Thoracic aorta (tissue), 2 donors: ENCODE results near the gene INIP. TPM values are rescaled to one million over a fixed set of nuclear protein-coding genes. Genes with fewer than 3 reads are reported as not detected.

Experiments used
- ATAC-seq: fragments of 150-250 bp; one replicate; pipeline ENCODE4 v1.8.0; 2017; ENCODE audit warnings: low read depth; ENCODE audit not compliant: insufficient number of reproducible peaks, low FRiP score
- DNase-seq: peaks from one replicate; pipeline ENCODE4 v3.0.0-alpha.2; 2020; ENCODE audit warnings: low spot score
- H3K27ac ChIP-seq, 2 donors: fragments of 200-600 bp; sonication (generic); 1 replicate in 1 of 2; 2 replicates in 1 of 2; pipeline ENCODE4 v1.5.1; 2016; ENCODE audit warnings: mild to moderate bottlenecking in 2 of 2, moderate library complexity in 2 of 2
- H3K27me3 ChIP-seq: fragments of 200-600 bp; sonication (generic); replicated peaks from 2 replicates; pipeline ENCODE4 v1.6.0; 2016; ENCODE audit warnings: mild to moderate bottlenecking; ENCODE audit not compliant: insufficient read depth
- H3K36me3 ChIP-seq: fragments of 200-600 bp; sonication (generic); one replicate; pipeline ENCODE4 v1.5.1; 2016
- H3K4me1 ChIP-seq, 2 donors: fragments of 200-600 bp; sonication (generic); 1 replicate in 1 of 2; 2 replicates in 1 of 2; pipeline versions ENCODE4 v1.5.1 to v1.6.0; 2016; ENCODE audit warnings: low read depth in 2 of 2, mild to moderate bottlenecking in 1 of 2; ENCODE audit not compliant: control insufficient read depth in 1 of 2
- H3K4me3 ChIP-seq: fragments of 200-600 bp; sonication (generic); 2 replicates; pipeline ENCODE4 v1.5.1; 2016; ENCODE audit warnings: mild to moderate bottlenecking
- H3K9me3 ChIP-seq: fragments of 200-600 bp; sonication (generic); 2 replicates; pipeline ENCODE4 v1.5.1; 2016
- CTCF ChIP-seq: fragments of 200-600 bp; sonication (generic); IDR thresholded peaks from one replicate; pipeline ENCODE4 v1.5.1; 2019; ENCODE audit warnings: antibody characterized with exemption
- total RNA-seq, 2 donors: library from RNA; depleted of rRNA; stranded (reverse); fragments of >200 nt; gene quantifications; one replicate each; pipeline versions ENCODE4 v1.1.0 to v1.2.3, GENCODE V29; 2016

Gene INIP
- total RNA-seq, 2 donors from 2014 or later, result 16.1 to 21.6 TPM

- Histone ChIP-seq H3K4me1 (no peaks in the 10 kb centered on the region), H3K9me3 (no peaks in the 10 kb centered on the region), H3K36me3 (no peaks in the 10 kb centered on the region), H3K27ac (no peak overlapping the region), H3K4me3 (no peak overlapping the region), H3K27me3 (no peaks in the 10 kb centered on the region)
- ATAC-seq, result no peak
- no peak for TF ChIP-seq CTCF
- DNase-seq, result no peak
These were observed 46.8 kb downstream of the INIP start for GRCh38 chr9:112670991-112671625.

GRCh38 chr9:112669326-112669725, 48.6 kb downstream of the INIP start:
- Histone ChIP-seq H3K27ac (no peak overlapping the region), H3K4me1 (no peaks in the 10 kb centered on the region), H3K36me3 (no peaks in the 10 kb centered on the region), H3K9me3 (no peaks in the 10 kb centered on the region), H3K4me3 (no peak overlapping the region), H3K27me3 (no peaks in the 10 kb centered on the region)
- no peak for ATAC-seq
- TF ChIP-seq CTCF, result no peak
- DNase-seq, result no peak

DNA sequence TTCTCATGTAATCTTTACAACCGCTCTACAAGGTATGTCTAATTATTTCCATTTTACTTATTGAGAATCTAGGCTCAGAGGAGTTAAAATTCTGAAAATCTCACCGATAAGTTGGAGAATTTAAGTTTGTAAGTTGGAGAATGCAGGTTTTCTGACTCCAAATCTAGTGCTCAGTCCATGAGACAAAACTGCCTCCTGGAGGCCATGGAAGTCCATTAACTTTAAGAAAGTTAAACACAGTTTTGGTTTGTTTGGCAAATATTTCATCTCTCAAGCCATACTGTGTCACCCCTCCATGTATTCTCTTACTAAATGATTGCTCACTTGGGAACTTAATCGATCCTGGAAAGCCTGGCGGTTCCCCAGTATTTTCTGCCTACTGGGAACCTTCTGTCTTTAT, 52.6 kb downstream of the INIP start:
- Histone ChIP-seq H3K36me3 (no peaks in the 10 kb centered on the region), H3K27me3 (no peaks in the 10 kb centered on the region), H3K27ac (no peak overlapping the region), H3K4me1 (no peaks in the 10 kb centered on the region), H3K4me3 (no peak overlapping the region), H3K9me3 (no peaks in the 10 kb centered on the region)
- DNase-seq, result no peak
- TF ChIP-seq CTCF, result no peak
- no peak for ATAC-seq

DNA sequence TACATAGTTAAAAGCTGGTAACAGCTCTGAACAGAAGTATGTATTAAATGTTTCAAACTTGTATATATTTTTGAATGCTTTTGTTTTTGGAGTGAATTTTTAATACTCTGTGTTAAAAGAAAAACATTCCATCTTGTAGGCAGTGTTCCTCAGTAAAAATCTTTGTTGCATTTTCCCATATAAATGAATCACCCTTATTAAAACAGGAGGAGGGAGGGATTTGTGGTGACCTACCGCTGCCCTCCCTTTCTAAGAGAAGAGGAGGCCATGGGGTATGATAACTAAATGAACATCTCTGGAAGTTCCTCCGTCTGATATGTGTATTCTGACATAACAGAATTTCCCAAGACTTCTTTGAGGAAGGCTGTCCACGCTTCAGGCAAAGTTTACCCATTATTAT, 53.4 kb downstream of the INIP start:
- H3K36me3 ChIP-seq, result no peaks in the 10 kb centered on the region
- ATAC-seq (no peak), DNase-seq (no peak)
- no peak for TF ChIP-seq CTCF
- no peak overlapping the region for H3K4me3 ChIP-seq
- H3K27me3 ChIP-seq, result no peaks in the 10 kb centered on the region
- H3K27ac ChIP-seq, result no peak overlapping the region
- H3K9me3 ChIP-seq, result no peaks in the 10 kb centered on the region
- no peaks in the 10 kb centered on the region for H3K4me1 ChIP-seq

DNA sequence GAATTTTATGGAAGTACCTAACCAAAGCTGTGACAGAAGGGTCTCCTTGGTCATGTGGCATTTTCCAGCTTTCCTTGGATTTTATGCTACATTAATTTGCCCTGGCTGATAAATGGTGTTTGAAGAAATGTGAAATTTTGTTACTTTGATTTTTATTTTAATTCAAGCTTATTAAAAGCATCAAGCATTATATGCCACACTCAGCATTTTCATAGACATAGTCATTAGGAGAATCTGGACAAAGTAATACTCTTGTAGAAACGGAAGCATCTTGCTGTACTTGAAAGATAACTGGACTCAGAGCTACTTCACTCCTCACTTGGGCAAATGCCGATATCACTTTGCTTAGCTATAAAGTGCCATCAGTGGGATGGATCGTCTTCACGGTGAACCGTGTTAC, 54.2 kb downstream of the INIP start:
- H3K27me3 ChIP-seq, result no peaks in the 10 kb centered on the region
- H3K4me3 ChIP-seq, result no peak overlapping the region
- no peaks in the 10 kb centered on the region for H3K36me3 ChIP-seq
- no peak for TF ChIP-seq CTCF
- ATAC-seq (no peak), DNase-seq (no peak)
- H3K27ac ChIP-seq, result no peak overlapping the region
- no peaks in the 10 kb centered on the region for H3K9me3 ChIP-seq
- no peaks in the 10 kb centered on the region for H3K4me1 ChIP-seq
